Measurements from ENCODE around the gene SEPTIN14. TPM values are rescaled to one million over a fixed set of nuclear protein-coding genes. Genes with fewer than 3 reads are reported as not detected.
"Not testable (repeated sequence)": the region's sequence is repeated elsewhere in the genome, so short reads cannot be mapped to it uniquely, and the experiment has no call there.

The SEPTIN14 gene
- total RNA-seq, 1 experiment from 2014 or later = not detected

- H3K4me2 ChIP-seq (ENCODE audit: insufficient read depth, insufficient read length, low read length); H2BK12ac ChIP-seq (ENCODE audit: insufficient read length, low read depth, low read length); H2AK5ac ChIP-seq (ENCODE audit: insufficient read length, low read length); H3K4me1 ChIP-seq (ENCODE audit: insufficient read depth, low read length); H3K9me3 Mint-ChIP-seq; H3K27ac Mint-ChIP-seq; H3K27me3 Mint-ChIP-seq (ENCODE audit: low read depth); H3K23me2 ChIP-seq (ENCODE audit: insufficient read length, low read depth, low read length, poor library complexity, severe bottlenecking); H3K4ac ChIP-seq (ENCODE audit: low read depth, low read length); H3K56ac ChIP-seq (ENCODE audit: insufficient read length, low read depth, low read length); H2BK15ac ChIP-seq (ENCODE audit: low read depth, low read length); H4K5ac ChIP-seq (ENCODE audit: insufficient read length, low read depth, low read length); H2BK5ac ChIP-seq (ENCODE audit: insufficient read length, low read length); H3K79me2 ChIP-seq (ENCODE audit: insufficient read depth, low read length); H3K9ac ChIP-seq (ENCODE audit: extremely low read depth, insufficient read length, low read length); H3K79me1 ChIP-seq (ENCODE audit: insufficient read depth, low read depth, low read length, poor library complexity, severe bottlenecking); H3K36me3 Mint-ChIP-seq (ENCODE audit: insufficient read depth in 1 of 3, low read depth in 3 of 3); H2BK120ac ChIP-seq (ENCODE audit: low read depth, low read length, poor library complexity, severe bottlenecking); H4K8ac ChIP-seq (replicated peaks; ENCODE audit: insufficient read length, low read depth, low read length); H2BK20ac ChIP-seq (ENCODE audit: low read depth, low read length, poor library complexity, severe bottlenecking); H3K27ac ChIP-seq (ENCODE audit: insufficient read length, low read depth, low read length); H4K91ac ChIP-seq (ENCODE audit: insufficient read length, low read depth, low read length); H2AFZ ChIP-seq (ENCODE audit: low read length); H3K9me3 ChIP-seq (ENCODE audit: control insufficient read depth, low read depth, low read length); H3K23ac ChIP-seq (ENCODE audit: insufficient read length, low read depth, low read length); H3K27me3 ChIP-seq (ENCODE audit: insufficient read depth, low read length); H3K4me3 Mint-ChIP-seq; H4K20me1 ChIP-seq (ENCODE audit: control insufficient read depth, insufficient read depth, insufficient read length); H3K14ac ChIP-seq (ENCODE audit: insufficient read depth, low read length); H3K18ac ChIP-seq (ENCODE audit: insufficient read length, low read depth, low read length); H3T11ph ChIP-seq (ENCODE audit: low read length); H3K4me1 Mint-ChIP-seq: not testable (repeated sequence)
- WGBS (ENCODE audit: extremely low coverage, insufficient read length, low lambda C conversion rate) = no CpG with 5 or more reads among the region's 20 CpGs
- TF ChIP-seq CTCF (conservative IDR thresholded peaks at IDR 0.05) = peak; percentile 51
- peak; percentile 70 for DNase-seq
Observed at GRCh38 chr7:55744706-55745105, 117.8 kb downstream of the SEPTIN14 start.

Other genes starting within 250 kb of the SEPTIN14 start
- gene ZNF713, start 24.7 kb upstream of the SEPTIN14 start, total RNA-seq (2021) = 2.3 and 3.6 TPM in 2 replicates
- 25.9 and 28.0 TPM in 2 replicates for gene MRPS17, start 89.1 kb upstream of the SEPTIN14 start, total RNA-seq (2021)
- gene NIPSNAP2, start 101.8 kb upstream of the SEPTIN14 start, total RNA-seq (2021) = 39.7 and 40.7 TPM in 2 replicates
- gene PSPH, start 188.7 kb upstream of the SEPTIN14 start, total RNA-seq (2021) = 51.4 and 52.1 TPM in 2 replicates
- 303 and 310 TPM in 2 replicates for gene CCT6A, start 189.0 kb upstream of the SEPTIN14 start, total RNA-seq (2021)
- gene SUMF2, start 201.5 kb upstream of the SEPTIN14 start, total RNA-seq (2021) = 82.5 and 89.2 TPM in 2 replicates
- 0.42 and 0.64 TPM in 2 replicates for gene PHKG1, start 230.2 kb upstream of the SEPTIN14 start, total RNA-seq (2021)
- gene CHCHD2, start 243.7 kb upstream of the SEPTIN14 start, total RNA-seq (2021) = 215 and 218 TPM in 2 replicates